ENCODE results near the gene LSM10.

The LSM10 gene

GRCh38 chr1:36385410-36386264 lies 12.1 kb downstream of the LSM10 start, which contains the start of gene STK40:
Gene STK40 (minus strand): TSS chr1:36385924. CDS start chr1:36361332, 24,592 bp downstream.
- in situ Hi-C loops (cut with MboI; ENCODE audit: low sequenced_read_pairs), result no loop called here

DNA sequence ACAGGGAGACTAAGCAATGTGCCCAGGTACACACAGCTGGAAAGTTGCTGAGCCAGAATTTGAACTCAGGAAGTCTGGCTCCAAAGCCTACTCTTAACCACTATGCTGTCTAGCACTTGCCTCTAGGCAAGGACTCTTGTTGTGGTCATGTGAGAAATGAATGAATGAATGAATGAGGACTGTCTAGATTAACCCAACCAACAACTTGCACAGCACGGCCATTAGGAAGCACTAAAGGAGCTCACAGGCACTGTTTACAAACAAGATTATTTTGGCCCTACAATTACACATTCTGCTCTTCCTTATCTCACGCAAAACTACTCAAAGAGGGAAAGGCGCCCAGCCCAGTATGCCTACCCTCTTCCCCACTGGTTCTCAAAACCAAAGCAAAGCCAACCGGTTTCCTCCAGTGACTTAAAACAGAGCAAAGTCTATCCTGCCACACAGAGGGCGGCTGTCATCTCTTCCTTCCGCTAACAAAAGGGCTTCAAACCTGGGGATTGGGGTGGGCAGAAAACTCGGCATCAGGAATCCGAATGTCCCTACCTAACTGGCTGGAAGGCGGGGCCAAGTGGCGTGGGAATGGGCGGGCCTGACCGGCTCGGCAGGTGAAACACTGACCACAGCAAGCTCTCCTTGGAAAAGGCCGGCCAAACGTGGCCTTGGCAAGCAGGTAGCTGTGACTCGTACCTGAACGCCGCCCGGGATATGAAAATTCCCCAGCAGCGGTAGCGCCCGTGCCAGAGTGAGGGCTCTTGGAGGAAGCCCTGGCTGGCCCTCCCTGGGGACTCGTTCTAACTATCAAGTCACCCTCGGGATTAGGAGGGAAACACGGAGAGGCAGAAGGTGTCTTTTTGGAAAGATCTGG lies 12.9 kb downstream of the LSM10 start:
- in situ Hi-C loops (cut with MboI; ENCODE audit: low sequenced_read_pairs), result no loop called here

GRCh38 chr1:36383240-36383639 lies 14.5 kb downstream of the LSM10 start:
- in situ Hi-C loops (cut with MboI; ENCODE audit: low sequenced_read_pairs), result no loop called here

GRCh38 chr1:36382669-36383068 lies 15.0 kb downstream of the LSM10 start:
- in situ Hi-C loops (cut with MboI; ENCODE audit: low sequenced_read_pairs), result no loop called here

GRCh38 chr1:36382231-36382630 lies 15.5 kb downstream of the LSM10 start:
- in situ Hi-C loops (cut with MboI; ENCODE audit: low sequenced_read_pairs), result no loop called here

DNA sequence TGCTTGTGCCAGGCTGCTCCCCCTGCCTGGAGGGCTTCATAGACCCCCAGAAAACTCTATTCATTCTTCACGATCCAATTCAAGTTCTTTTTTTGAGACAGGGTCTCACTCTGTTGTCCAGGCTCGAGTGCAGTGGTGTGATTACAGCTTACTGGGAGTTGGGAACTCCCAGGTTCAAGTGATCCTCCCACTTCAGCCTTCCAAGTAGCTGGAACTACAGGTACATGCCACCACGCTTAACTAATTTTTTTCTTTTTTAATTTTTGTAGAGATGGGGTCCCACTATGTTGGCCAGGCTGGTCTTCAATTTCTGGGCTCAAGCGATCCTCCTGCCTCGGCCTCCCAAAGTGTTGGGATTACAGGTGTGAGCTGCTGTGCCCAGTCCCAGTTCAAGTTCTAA lies 16.3 kb downstream of the LSM10 start:
- in situ Hi-C loops (cut with MboI; ENCODE audit: low sequenced_read_pairs), result no loop called here

DNA sequence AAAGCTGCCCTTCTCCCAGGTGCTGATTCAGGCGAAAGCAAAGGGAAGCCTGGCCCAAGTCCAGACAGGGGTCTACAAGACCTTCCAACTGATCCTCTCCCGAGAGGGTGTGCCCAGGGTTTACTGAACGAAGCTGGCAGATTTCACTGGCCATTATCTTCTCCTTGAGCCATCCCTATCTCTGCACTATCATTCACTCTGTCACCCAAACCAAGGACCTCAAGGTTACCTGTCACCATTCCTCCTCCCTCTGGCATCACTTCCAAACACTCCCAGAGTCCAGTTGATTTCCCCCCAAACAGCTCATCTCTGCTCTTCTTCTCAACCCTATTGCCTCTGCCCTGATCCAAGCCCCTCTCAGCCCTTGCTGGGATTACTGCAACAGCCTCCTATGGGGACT lies 16.9 kb downstream of the LSM10 start:
- in situ Hi-C loops (cut with MboI; ENCODE audit: low sequenced_read_pairs), result no loop called here

DNA sequence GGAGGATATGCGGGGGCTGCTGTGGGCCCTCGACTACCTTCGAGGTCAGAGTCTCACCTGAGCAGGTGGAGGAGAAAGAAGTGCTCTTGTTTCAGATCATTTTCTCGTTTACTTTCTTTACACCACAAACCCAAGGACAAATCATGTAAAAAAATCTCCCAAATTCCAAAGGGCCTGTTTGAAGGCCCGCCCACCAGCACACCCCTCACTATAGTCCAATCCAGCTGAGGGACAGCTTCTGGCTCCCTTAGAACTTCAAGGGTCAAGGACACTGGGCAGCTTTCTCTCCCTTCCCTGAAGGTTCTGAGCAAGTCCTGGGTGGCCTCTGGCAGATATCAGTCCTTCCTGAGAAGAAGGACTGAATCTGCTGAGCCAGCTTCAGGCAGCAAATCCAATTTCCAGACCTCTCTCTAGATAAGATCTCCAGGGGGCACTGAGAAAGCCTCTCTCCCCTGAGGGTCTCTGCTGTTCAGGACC lies 17.5 kb downstream of the LSM10 start:
- in situ Hi-C loops (cut with MboI; ENCODE audit: low sequenced_read_pairs), result no loop called here

DNA sequence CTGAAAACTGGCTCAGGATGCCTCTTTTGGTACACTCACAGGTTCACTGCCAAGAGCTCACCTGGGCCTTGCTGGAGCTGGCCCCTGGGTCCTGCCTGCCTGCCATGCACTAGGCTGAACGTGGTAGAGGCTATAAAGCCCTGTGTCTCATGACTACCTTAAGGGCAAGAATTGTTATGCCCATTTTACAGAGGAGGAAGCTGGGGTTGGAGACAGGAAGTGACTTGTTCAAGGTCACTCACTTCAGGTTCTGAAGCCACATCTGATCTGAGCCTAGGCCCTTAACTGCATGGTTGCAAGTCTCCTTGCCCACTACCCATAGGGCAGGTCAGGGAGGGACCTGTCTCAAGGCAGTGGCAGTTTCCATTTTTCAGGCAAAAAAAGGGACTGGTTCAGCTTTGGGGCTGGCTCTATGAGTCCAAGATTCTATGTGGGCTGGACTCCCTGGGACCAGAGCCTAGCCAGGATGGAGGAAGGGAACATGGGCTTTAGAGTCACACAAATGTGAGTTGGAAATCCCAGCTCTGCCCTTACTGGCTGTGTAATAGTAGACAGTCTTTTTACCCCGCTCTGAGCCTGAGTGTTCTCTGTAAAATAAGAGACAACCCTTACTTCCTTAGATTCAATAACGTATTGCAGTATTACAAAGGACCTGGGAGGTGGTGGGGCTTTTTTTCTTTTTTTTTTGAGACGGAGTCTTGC lies 19.8 kb downstream of the LSM10 start:
- in situ Hi-C loops (cut with MboI; ENCODE audit: low sequenced_read_pairs), result no loop called here

GRCh38 chr1:36372617-36373016 lies 25.1 kb downstream of the LSM10 start:
- in situ Hi-C loops (cut with MboI; ENCODE audit: low sequenced_read_pairs), result no loop called here

DNA sequence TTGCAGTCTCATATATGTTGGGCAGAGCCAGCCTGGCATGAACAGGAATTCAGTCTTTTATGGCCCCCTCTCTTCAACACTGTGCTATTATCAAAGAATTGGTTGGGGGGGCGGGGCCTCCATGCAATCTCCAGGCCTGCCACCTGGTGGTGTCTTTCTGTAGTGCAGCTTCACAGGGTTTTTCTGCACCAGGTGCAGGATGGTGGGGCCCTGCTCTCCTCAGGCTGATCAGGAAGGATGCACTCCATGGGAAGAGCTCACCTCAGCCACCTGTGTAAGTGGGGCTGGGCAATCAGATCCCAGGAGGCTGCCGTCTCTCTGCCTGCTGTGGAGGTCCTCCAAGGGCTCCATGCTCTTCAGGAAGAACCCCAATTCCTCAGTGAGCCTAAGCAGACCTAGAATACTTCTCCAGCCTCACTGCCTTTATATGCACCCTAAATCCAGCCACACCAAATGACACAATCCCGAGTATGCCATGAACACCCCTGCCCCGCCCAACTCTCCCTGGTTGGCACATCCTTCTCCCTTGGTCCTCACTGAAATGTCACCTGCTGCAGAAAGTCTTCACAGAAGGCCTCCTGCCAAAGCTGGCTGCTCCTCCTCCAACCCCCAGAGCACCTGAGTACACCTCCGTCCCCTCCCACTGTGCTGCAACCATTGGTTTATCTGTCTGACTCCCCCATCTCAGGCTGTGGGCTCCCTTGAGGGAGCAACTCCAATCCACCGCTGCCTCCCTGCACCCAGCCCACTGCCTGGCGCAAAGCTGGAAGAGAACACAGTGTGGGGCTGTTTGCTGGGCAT lies 28.4 kb downstream of the LSM10 start:
- in situ Hi-C loops (cut with MboI; ENCODE audit: low sequenced_read_pairs), result no loop called here

DNA sequence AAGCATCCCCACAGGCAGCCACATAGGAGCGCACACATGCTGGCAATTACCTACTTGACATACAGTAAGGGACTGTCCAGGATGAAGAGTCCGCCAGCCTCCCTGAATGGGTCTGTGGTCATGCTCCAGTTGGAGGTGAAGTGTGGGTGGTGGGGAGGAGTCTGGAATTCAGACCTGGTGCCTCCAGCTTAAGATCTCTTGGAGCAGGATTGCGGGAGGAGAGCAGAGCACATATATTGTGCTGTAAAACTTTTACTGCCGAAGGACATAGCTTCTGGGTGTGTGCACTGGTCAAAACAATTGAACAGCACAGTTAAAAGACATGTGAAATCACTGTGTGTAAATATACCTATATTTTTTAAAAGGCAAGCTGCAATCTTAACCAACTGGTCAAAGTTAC lies 29.9 kb downstream of the LSM10 start:
- in situ Hi-C loops (cut with MboI; ENCODE audit: low sequenced_read_pairs), result no loop called here

DNA sequence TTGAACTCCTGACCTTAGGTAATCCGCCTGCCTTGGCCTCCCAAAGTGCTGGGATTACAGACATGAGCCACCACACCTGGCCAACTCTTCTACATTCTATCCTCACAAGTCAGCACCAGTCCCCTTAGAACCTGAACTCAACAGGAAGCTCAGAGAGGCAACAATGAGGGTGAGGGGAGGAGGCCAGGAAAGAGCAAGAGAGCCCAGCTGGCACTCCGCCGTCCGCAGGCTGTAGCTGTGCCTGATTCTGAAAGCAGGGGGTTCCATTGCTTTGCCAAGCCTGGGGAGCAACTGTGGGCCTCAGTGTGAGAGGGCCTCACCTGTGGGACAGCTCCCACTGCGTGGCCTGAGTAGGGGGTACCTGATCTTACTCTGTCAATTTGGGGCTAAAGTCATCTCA lies 30.6 kb downstream of the LSM10 start:
- in situ Hi-C loops (cut with MboI; ENCODE audit: low sequenced_read_pairs), result no loop called here

- in situ Hi-C loops (cut with MboI; ENCODE audit: low sequenced_read_pairs), result no loop called here
Measured at GRCh38 chr1:36366091-36366661, 31.5 kb downstream of the LSM10 start.

DNA sequence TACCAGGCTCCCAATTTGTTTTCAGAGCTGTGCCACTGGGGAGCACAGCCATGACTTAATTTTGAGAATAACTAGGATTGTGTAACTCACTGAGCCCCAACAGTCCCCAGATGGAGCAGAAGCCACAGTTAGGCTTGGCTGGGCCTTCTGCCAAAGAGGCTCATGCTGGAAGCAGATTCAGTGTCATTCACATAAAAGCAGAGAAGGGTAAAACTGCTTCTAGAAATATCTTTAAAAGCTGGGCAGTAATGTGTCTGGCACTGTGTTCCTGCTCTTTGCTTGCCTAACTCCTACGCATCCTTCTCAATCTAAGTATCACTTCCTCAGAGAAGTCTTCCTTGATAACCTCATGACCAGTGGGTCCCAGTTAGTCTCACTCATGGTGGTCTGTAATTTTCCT lies 32.3 kb downstream of the LSM10 start:
- in situ Hi-C loops (cut with MboI; ENCODE audit: low sequenced_read_pairs), result no loop called here

DNA sequence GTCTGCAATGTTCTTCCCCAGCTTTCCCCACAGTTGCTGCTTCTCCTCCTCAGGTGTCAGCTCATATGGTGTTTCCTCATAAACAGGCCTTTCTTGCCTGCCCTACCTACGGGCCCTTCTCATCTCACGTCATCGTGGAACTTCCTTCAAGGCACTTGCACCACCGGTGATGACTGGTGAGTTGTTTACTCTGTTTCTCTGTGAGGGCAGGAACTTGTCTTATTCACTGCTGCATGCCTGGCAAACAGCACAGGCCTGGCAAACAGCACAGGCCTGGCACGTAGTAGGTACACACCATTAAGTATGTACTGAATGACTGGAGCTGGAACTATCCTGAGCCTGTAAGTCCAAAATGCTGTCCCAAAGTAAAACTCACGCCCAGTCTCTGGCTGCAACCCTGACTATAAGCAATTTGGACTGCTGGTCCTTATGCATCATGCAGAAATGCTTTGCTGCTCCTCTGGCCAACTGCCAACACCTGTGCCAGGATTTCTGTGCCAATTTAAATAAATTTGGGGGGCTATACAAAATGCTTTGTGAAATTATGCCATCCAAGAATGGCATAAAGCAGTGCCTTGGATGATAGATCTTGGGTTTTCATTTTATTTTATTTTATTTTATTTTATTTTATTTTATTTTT lies 37.7 kb downstream of the LSM10 start:
- in situ Hi-C loops (cut with MboI; ENCODE audit: low sequenced_read_pairs), result no loop called here

DNA sequence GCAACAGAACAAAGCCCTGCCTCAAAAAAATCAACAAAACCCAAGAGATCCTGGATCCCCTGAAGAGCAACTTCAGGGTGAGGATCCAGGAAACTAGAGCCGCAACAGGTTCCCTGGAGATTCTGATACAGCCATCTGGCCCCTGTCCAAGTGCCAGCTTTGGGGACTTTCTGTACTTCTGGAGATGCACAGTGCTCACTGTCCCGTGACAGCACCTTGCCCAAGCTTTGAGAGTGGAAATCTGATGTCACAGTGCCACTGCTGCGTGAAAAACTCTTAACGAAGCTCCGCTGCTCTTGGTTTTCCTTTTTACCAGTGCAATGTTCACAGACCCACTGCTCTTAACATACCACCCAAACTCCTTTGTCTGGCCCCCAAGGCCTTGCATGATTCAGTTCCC lies 38.3 kb downstream of the LSM10 start:
- in situ Hi-C loops (cut with MboI; ENCODE audit: low sequenced_read_pairs), result no loop called here

- in situ Hi-C loops (cut with MboI; ENCODE audit: low sequenced_read_pairs), result no loop called here
Measured at GRCh38 chr1:36358514-36359084, 39.1 kb downstream of the LSM10 start.

- in situ Hi-C loops (cut with MboI; ENCODE audit: low sequenced_read_pairs), result no loop called here
Measured at GRCh38 chr1:36355811-36356210, 41.9 kb downstream of the LSM10 start.

Measured in HL-60/S4 treated with phorbol 12-myristate 13-acetate at 8.2 ng/mL for 4 days and 3 days (cell line).